Smooth muscle cell of the coronary artery (primary cell): ENCODE results near the gene SDC3. TPM values are rescaled to one million over a fixed set of nuclear protein-coding genes. Genes with fewer than 3 reads are reported as not detected.

Source experiments
- total RNA-seq: library from RNA; depleted of rRNA; stranded (reverse); fragments of >200 nt; gene quantifications from 2 replicates; pipeline ENCODE4 v1.2.3, GENCODE V29; 2014; ENCODE audit warnings: low replicate concordance

The SDC3 gene
- total RNA-seq, result 9.3 and 11.1 TPM in 2 replicates

GRCh38 chr1:30908696-30909364 lies at the start of gene SDC3:
Gene SDC3, minus strand, starts transcription at chr1:30908758. Its CDS starts 172 bp downstream, at chr1:30908586.

Other genes with a start within 250 kb of the SDC3 start
- 0.23 TPM in 1 of 2 replicates, not detected in the other for gene MATN1, start 185.2 kb downstream of the SDC3 start, total RNA-seq
- 0.23 TPM in 1 of 2 replicates, not detected in the other for gene LAPTM5, start 151.0 kb downstream of the SDC3 start, total RNA-seq
- 47.7 and 101 TPM in 2 replicates for gene PUM1, start 157.0 kb upstream of the SDC3 start, total RNA-seq